Neural cell (in vitro differentiated cells): ENCODE data around the gene PKN1. TPM values are rescaled to one million over a fixed set of nuclear protein-coding genes. Genes with fewer than 3 reads are reported as not detected.

Source experiments
- H2AFZ ChIP-seq: fragments of 200-600, 300-800 bp; sonication (generic), shearing (Covaris generic); 2 replicates; pipeline ENCODE4 v1.6.0; 2014; ENCODE audit warnings: low read depth, mild to moderate bottlenecking, antibody characterized with exemption, low read length, moderate library complexity
- H3F3A ChIP-seq: fragments of 200-600 bp; shearing (Covaris generic); 2 replicates; pipeline ENCODE4 v1.6.1; 2016; ENCODE audit warnings: mild to moderate bottlenecking, moderate library complexity, mixed read lengths, antibody characterized with exemption, low read length; ENCODE audit not compliant: insufficient read depth, poor library complexity, severe bottlenecking
- H3K27ac ChIP-seq: fragments of 200-600, 300-800 bp; sonication (generic), shearing (Covaris generic); 2 replicates; pipeline ENCODE4 v1.5.1; 2014; ENCODE audit warnings: mild to moderate bottlenecking, low read length, moderate library complexity
- H3K27me3 ChIP-seq: fragments of 300-800, 200-600 bp; sonication (generic), shearing (Covaris generic); 2 replicates; pipeline ENCODE4 v1.6.0; 2014; ENCODE audit warnings: mild to moderate bottlenecking, low read depth, low read length, moderate library complexity; ENCODE audit not compliant: insufficient read depth
- H3K36me3 ChIP-seq: fragments of 300-800, 200-600 bp; sonication (generic), shearing (Covaris generic); 2 replicates; pipeline ENCODE4 v1.5.1; 2014; ENCODE audit warnings: mild to moderate bottlenecking, antibody characterized with exemption, low read length, moderate library complexity; ENCODE audit not compliant: insufficient read depth
- H3K4me2 ChIP-seq: fragments of 300-800, 200-600 bp; sonication (generic), shearing (Covaris generic); 2 replicates; pipeline ENCODE4 v1.6.0; 2014; ENCODE audit warnings: mild to moderate bottlenecking, low read length
- H3K4me3 ChIP-seq: fragments of 300-800, 200-600 bp; sonication (generic), shearing (Covaris generic); 2 replicates; pipeline ENCODE4 v1.5.1; 2014; ENCODE audit warnings: mild to moderate bottlenecking, low read length, moderate library complexity
- H3K79me2 ChIP-seq: fragments of 200-600 bp; shearing (Covaris generic); replicated peaks from 2 replicates; pipeline ENCODE4 v1.6.0; 2014; ENCODE audit warnings: mild to moderate bottlenecking, low read length, moderate library complexity; ENCODE audit not compliant: insufficient read depth
- H3K9ac ChIP-seq: fragments of 300-800, 200-600 bp; sonication (generic), shearing (Covaris generic); 2 replicates; pipeline ENCODE4 v1.6.1; 2016; ENCODE audit warnings: mild to moderate bottlenecking, low read length, mixed read lengths
- H3K9me2 ChIP-seq: fragments of 200-600 bp; shearing (Covaris generic); 2 replicates; pipeline ENCODE4 v1.6.1; 2016; ENCODE audit warnings: mild to moderate bottlenecking, low read length, mixed read lengths; ENCODE audit not compliant: insufficient read depth
- H3K9me3 ChIP-seq: fragments of 200-600, 300-800 bp; sonication (generic), shearing (Covaris generic); 2 replicates; pipeline ENCODE4 v1.6.1; 2016; ENCODE audit warnings: mild to moderate bottlenecking, mixed run types, low read length, moderate library complexity, mixed read lengths
- H4K20me1 ChIP-seq: fragments of 200-600 bp; shearing (Covaris generic); 2 replicates; pipeline ENCODE4 v1.6.1; 2016; ENCODE audit warnings: mild to moderate bottlenecking, mixed run types; ENCODE audit not compliant: insufficient read depth
- EP300 ChIP-seq: fragments of 450-650 bp; conservative IDR thresholded peaks from 2 replicates; pipeline ENCODE4 v1.6.1; 2014; ENCODE audit warnings: antibody characterized with exemption, mild to moderate bottlenecking, moderate library complexity; ENCODE audit not compliant: poor library complexity, severe bottlenecking
- EZH2 ChIP-seq: fragments of 200-600, 300-800 bp; shearing (Covaris generic), sonication (generic); IDR thresholded peaks from 2 replicates; pipeline ENCODE4 v1.6.1; 2014; ENCODE audit warnings: antibody characterized with exemption, low read length, borderline replicate concordance, mild to moderate bottlenecking; ENCODE audit not compliant: insufficient read depth, poor library complexity, severe bottlenecking
- MXI1 ChIP-seq: fragments of 450-650 bp; conservative IDR thresholded peaks from 2 replicates; pipeline ENCODE4 v1.6.1; 2014; ENCODE audit warnings: antibody characterized with exemption, mild to moderate bottlenecking; ENCODE audit not compliant: poor library complexity, severe bottlenecking
- POLR2AphosphoS5 ChIP-seq: IDR thresholded peaks from 2 replicates; pipeline ENCODE4 v1.6.1; 2012
- RAD21 ChIP-seq: fragments of 450-650 bp; conservative IDR thresholded peaks from 2 replicates; pipeline ENCODE4 v1.6.1; 2014; ENCODE audit warnings: antibody characterized with exemption, mild to moderate bottlenecking, moderate library complexity
- REST ChIP-seq: IDR thresholded peaks from 2 replicates; pipeline ENCODE4 v1.6.1; 2012; ENCODE audit warnings: borderline replicate concordance
- SMC3 ChIP-seq: fragments of 450-650 bp; conservative IDR thresholded peaks from 2 replicates; pipeline ENCODE4 v1.6.1; 2014; ENCODE audit warnings: antibody characterized with exemption, mild to moderate bottlenecking, moderate library complexity; ENCODE audit not compliant: poor library complexity
- TAF1 ChIP-seq: IDR thresholded peaks from 2 replicates; pipeline ENCODE4 v1.6.1; 2012; ENCODE audit warnings: low read depth
- polyA plus RNA-seq: library from polyadenylated mRNA; depleted of rRNA; stranded (reverse); fragments of >200 nt; gene quantifications from 2 replicates; pipeline ENCODE4 v1.2.3, GENCODE V29; 2014
- TF ChIP-seq, protein P1 (sequence below): fragments of 450-650 bp; IDR thresholded peaks from 2 replicates; pipeline ENCODE4 v1.5.1; 2014; ENCODE audit warnings: antibody characterized with exemption, mild to moderate bottlenecking, moderate library complexity; ENCODE audit not compliant: poor library complexity, severe bottlenecking

The PKN1 gene
- polyA plus RNA-seq, 1 donor from 2014 or later = 64.4 TPM

DNA sequence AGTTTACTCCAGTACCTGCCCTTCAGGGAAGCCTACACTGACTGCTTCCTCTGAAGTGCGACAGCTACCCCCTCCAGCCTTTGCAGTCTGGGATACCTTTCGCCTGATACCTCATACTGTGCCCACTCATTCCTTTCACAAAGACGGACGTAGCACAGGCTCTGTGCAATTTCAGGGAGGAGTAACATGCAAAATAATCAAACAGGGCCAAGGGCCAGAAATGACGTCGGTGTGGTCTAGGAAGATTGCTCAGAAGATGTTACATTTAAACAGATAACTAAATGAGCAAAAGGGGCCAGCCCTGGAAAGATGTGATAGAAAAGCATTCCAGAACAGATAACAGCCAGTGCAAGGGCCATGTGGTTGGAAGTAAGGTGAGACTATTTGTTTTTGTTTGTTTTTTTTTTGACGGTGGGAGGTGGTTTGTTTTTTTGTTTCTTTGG, 7.4 kb upstream of the PKN1 start:
- TF ChIP-seq POLR2AphosphoS5 (no peak), SMC3 (no peak), EZH2 (no peak), RAD21 (no peak), TAF1 (no peak), REST (no peak), EP300 (no peak), MXI1 (no peak)
- TF ChIP-seq, protein P1, sequence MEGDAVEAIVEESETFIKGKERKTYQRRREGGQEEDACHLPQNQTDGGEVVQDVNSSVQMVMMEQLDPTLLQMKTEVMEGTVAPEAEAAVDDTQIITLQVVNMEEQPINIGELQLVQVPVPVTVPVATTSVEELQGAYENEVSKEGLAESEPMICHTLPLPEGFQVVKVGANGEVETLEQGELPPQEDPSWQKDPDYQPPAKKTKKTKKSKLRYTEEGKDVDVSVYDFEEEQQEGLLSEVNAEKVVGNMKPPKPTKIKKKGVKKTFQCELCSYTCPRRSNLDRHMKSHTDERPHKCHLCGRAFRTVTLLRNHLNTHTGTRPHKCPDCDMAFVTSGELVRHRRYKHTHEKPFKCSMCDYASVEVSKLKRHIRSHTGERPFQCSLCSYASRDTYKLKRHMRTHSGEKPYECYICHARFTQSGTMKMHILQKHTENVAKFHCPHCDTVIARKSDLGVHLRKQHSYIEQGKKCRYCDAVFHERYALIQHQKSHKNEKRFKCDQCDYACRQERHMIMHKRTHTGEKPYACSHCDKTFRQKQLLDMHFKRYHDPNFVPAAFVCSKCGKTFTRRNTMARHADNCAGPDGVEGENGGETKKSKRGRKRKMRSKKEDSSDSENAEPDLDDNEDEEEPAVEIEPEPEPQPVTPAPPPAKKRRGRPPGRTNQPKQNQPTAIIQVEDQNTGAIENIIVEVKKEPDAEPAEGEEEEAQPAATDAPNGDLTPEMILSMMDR = no peak
- Histone ChIP-seq H3K79me2 (no peaks in the 10 kb centered on the region), H3K4me3 (no peak overlapping the region), H4K20me1 (no peaks in the 10 kb centered on the region), H3K36me3 (no peaks in the 10 kb centered on the region), H3K9me3 (no peaks in the 10 kb centered on the region), H3K9me2 (no peaks in the 10 kb centered on the region), H3K9ac (no peak overlapping the region), H2AFZ (no peak overlapping the region), H3K27me3 (no peaks in the 10 kb centered on the region), H3K4me2 (no peak overlapping the region), H3K27ac (no peak overlapping the region), H3F3A (no peaks in the 10 kb centered on the region)

DNA sequence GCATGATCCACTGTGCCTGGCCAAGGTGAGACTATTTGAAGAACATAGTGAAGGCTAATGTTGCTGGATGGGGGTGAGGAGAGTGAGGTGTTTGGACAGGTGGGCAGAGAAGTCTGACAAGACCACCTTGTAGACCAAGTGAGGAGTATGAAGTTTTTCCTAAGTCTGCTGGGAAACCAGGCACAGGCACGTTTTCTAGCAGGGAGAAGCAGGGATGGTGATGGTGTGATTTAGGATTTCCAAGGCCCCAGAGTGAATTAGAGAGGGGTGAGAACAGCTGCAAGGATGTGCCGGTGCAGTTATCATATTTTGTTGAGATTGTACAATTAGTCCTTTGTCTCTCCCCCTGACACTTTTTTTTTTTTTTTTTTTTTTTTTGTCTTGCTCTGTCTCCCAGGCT, 5.6 kb upstream of the PKN1 start:
- H3K9me2 ChIP-seq = no peaks in the 10 kb centered on the region
- no peaks in the 10 kb centered on the region for H3F3A ChIP-seq
- peaks cover under 1% of the 10 kb centered on the region for H3K79me2 ChIP-seq
- H3K4me2 ChIP-seq = no peak overlapping the region
- H3K27ac ChIP-seq = no peak overlapping the region
- no peak overlapping the region for H3K9ac ChIP-seq
- no peak overlapping the region for H2AFZ ChIP-seq
- TF ChIP-seq TAF1 (no peak), SMC3 (no peak), EP300 (no peak), MXI1 (no peak), REST (no peak), EZH2 (no peak), RAD21 (no peak), POLR2AphosphoS5 (no peak)
- TF ChIP-seq, protein P1 = no peak
- H3K27me3 ChIP-seq = no peaks in the 10 kb centered on the region
- H3K4me3 ChIP-seq = no peak overlapping the region
- H4K20me1 ChIP-seq = no peaks in the 10 kb centered on the region
- H3K9me3 ChIP-seq = no peaks in the 10 kb centered on the region
- no peaks in the 10 kb centered on the region for H3K36me3 ChIP-seq
